Measurements from ENCODE around the gene TTN. TPM values are rescaled to one million over a fixed set of nuclear protein-coding genes. Genes with fewer than 3 reads are reported as not detected.

TTN gene
- total and polyA plus RNA-seq, 2 of the 4 experiments (the other 2 are of a cell fraction) = 0.02 to 0.18 TPM

DNA sequence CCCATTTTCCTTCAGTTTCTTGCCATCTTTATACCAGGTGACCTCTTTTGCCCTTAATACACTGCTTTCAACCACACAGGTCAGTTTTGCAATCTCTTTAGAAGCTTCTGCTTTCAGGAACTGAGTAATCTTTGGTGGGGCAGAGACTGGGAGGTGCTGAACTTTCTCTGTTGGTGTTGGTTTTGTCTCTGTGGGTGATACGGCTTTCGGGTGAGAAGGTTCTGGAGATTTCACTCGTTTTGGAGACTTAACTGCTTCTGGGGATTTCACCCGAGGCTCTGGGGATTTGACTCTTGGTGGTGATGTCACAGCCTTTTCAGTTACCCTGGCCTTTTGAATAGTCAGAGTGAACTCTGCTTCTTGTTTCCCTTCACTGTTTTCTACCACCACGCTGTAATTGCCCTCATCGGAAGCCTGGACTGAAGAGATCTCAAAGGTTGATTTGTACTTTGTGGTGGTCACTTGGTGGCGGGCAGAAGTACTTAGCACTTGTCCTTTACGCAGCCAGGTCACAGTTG lies 276.5 kb downstream of the TTN start:
- dilution Hi-C loops (cut with HindIII; ENCODE audit: low sequenced_read_pairs, unreplicated experiment) (no loop called here), in situ Hi-C loops (cut with MboI; ENCODE audit: low sequenced_read_pairs) (no loop called here), intact Hi-C loops (cut with micrococcal nuclease) (no loop called here)
- H3K9me1 ChIP-seq (ENCODE audit: insufficient read depth, low read length) = no peaks in the 10 kb centered on the region; the same call in 1 of the 2 replicates
- H2AFZ ChIP-seq (replicated peaks; ENCODE audit: low read length, poor library complexity) = no peak overlapping the region
- H2BK5ac ChIP-seq (ENCODE audit: low read depth, low read length, poor library complexity, severe bottlenecking) = no peak overlapping the region
- no peak overlapping the region for H3K4ac ChIP-seq (ENCODE audit: low read depth, low read length)
- CTCF ChIA-PET = interaction anchor here (0.7 kb wide), 1 partner anchor 11 kb away, joined by 3 read pairs; no protein-coding TSS in a partner anchor
- peaks cover 17% of the 10 kb centered on the region for H3K36me3 ChIP-seq (ENCODE audit: control insufficient read depth, insufficient read depth, low read length)
- TF ChIP-seq FOS (IDR thresholded peaks at IDR 0.05; ENCODE audit: low read depth, low read length) = no peak
- TF ChIP-seq BHLHE40 (IDR thresholded peaks at IDR 0.05; ENCODE audit: low read depth, low read length) = no peak
- TF ChIP-seq, protein P1, sequence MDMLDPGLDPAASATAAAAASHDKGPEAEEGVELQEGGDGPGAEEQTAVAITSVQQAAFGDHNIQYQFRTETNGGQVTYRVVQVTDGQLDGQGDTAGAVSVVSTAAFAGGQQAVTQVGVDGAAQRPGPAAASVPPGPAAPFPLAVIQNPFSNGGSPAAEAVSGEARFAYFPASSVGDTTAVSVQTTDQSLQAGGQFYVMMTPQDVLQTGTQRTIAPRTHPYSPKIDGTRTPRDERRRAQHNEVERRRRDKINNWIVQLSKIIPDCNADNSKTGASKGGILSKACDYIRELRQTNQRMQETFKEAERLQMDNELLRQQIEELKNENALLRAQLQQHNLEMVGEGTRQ (IDR thresholded peaks at IDR 0.05; ENCODE audit: low read depth, low read length) = no peak
- TF ChIP-seq MXI1 (IDR thresholded peaks at IDR 0.05; ENCODE audit: borderline replicate concordance, low read depth, low read length) = no peak
- TF ChIP-seq RCOR1 (IDR thresholded peaks at IDR 0.05; ENCODE audit: insufficient replicate concordance, low read length) = no peak
- H3K9me3 ChIP-seq (ENCODE audit: control insufficient read depth, insufficient read depth, low read length) = no peaks in the 10 kb centered on the region
- H4K8ac ChIP-seq (ENCODE audit: low read depth in 2 of 2, low read length in 2 of 2) = no peak overlapping the region
- no peak overlapping the region for H2BK20ac ChIP-seq (ENCODE audit: low read depth, low read length)
- BruUV-seq (replicated peaks) = no TSS peak
- no peak overlapping the region for H3K18ac ChIP-seq (ENCODE audit: low read depth, low read length)
- POLR2A ChIA-PET (ENCODE audit: unreplicated experiment) = no interaction called here
- no peaks in the 10 kb centered on the region for H3K27me3 ChIP-seq (ENCODE audit: control insufficient read depth, insufficient read depth, low read length)
- H3K4me2 ChIP-seq (ENCODE audit: low read depth, low read length) = no peak overlapping the region
- no peak overlapping the region for H3K23ac ChIP-seq (ENCODE audit: low read depth, low read length)
- no peak overlapping the region for H4K5ac ChIP-seq (ENCODE audit: low read depth, low read length)
- H3K79me1 ChIP-seq (ENCODE audit: low read depth in 1 of 2, low read length in 2 of 2) = peaks cover 9 to 55% of the 10 kb centered on the region in 2 experiments; a peak in 3 of 4 replicates
- H2AK5ac ChIP-seq (ENCODE audit: low read depth, low read length) = no peak overlapping the region
- H3K56ac ChIP-seq (ENCODE audit: extremely low read depth, insufficient read depth, low read length) = no peak overlapping the region
- no peak overlapping the region for H3K9ac ChIP-seq (ENCODE audit: low read depth, low read length)
- no peak overlapping the region for H2BK15ac ChIP-seq (ENCODE audit: low read depth, low read length)
- H4K20me1 ChIP-seq (ENCODE audit: insufficient read depth, low read length) = no peaks in the 10 kb centered on the region
- H3K4me1 ChIP-seq (ENCODE audit: control insufficient read depth, insufficient read depth, low read length) = no peaks in the 10 kb centered on the region
- no peak overlapping the region for H3K4me3 ChIP-seq (ENCODE audit: insufficient read depth, low read depth, low read length)
- no peak overlapping the region for H4K91ac ChIP-seq (ENCODE audit: insufficient read depth, low read depth, low read length)
- ATAC-seq (ENCODE audit: low read depth) (no peak), DNase-seq (no peak)
- H3K27ac ChIP-seq (ENCODE audit: insufficient read depth, low read length) = no peak overlapping the region
- H3K14ac ChIP-seq (replicated peaks; ENCODE audit: low read depth, low read length) = no peak overlapping the region
- no peak overlapping the region for H2BK120ac ChIP-seq (ENCODE audit: low read depth, low read length)
- no CpG with 5 or more reads among the region's 8 CpGs for WGBS, 2 experiments (ENCODE audit: extremely low coverage in 2 of 2, insufficient read length in 1 of 2)
- H2AK9ac ChIP-seq (replicated peaks; ENCODE audit: low read depth, low read length, poor library complexity) = no peak overlapping the region

Data from IMR-90 (cell line).